ENCODE measurements around the gene TTC34. TPM values are rescaled to one million over a fixed set of nuclear protein-coding genes. Genes with fewer than 3 reads are reported as not detected.
A peak's percentile ranks its signal among the peaks of the same experiment; 100 is the strongest.

TTC34 gene
- total RNA-seq, 1 experiment from 2014 or later: 0.79 TPM

DNA sequence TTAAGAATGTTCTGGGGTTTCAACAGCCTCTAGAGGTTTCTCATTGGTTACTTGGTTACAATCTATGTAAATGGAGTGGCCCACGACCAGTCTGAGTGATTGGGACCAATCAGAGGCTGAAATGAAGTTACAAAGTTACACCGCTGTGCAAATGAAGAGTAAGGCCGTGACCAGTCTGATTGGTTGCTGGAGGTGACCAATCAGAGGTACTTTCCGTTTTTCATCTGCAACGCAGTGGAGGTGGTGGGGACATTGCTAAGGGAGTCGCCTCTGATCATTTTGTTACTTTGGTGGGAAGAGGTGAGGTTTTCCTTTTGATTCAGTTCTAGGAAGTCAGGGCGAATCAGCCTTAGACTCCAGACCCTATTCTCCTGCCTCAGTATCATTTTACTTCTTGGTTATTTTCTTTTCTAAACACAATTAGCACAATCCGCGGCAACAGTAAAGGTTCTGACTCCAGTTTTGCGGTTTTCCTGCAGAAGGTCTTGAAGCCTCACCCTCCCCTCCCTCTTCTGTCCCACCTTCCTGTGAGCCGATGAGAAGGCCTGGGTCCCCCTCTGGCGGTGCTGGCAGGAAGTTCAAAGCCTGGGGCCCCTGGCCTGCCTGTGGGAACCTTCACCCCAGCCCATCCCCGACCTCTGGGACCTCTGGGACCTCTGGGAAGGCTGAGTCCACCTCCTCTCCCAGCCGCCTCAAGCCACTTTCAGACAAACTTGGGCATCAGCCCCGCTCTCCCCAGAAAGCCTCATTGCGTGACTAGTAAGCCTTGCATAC lies 38.7 kb upstream of the TTC34 start:
- no peaks in the 10 kb centered on the region for H3K4me1 ChIP-seq
- peak in 1 of 2 experiments; percentile 6 for DNase-seq
- no peaks in the 10 kb centered on the region for H3K36me3 ChIP-seq (ENCODE audit: control insufficient read depth, insufficient read depth, low read length)
- no peaks in the 10 kb centered on the region for H3K36me3 Mint-ChIP-seq (ENCODE audit: insufficient read depth, unreplicated experiment)
- BruUV-seq (replicated peaks): no TSS peak
- H3K9me3 ChIP-seq: no peaks in the 10 kb centered on the region
- no peaks in the 10 kb centered on the region for H3K27me3 ChIP-seq (replicated peaks; ENCODE audit: control insufficient read depth, insufficient read depth, low read length)
- CTCF ChIA-PET: no interaction called here
- TF ChIP-seq, protein P1, sequence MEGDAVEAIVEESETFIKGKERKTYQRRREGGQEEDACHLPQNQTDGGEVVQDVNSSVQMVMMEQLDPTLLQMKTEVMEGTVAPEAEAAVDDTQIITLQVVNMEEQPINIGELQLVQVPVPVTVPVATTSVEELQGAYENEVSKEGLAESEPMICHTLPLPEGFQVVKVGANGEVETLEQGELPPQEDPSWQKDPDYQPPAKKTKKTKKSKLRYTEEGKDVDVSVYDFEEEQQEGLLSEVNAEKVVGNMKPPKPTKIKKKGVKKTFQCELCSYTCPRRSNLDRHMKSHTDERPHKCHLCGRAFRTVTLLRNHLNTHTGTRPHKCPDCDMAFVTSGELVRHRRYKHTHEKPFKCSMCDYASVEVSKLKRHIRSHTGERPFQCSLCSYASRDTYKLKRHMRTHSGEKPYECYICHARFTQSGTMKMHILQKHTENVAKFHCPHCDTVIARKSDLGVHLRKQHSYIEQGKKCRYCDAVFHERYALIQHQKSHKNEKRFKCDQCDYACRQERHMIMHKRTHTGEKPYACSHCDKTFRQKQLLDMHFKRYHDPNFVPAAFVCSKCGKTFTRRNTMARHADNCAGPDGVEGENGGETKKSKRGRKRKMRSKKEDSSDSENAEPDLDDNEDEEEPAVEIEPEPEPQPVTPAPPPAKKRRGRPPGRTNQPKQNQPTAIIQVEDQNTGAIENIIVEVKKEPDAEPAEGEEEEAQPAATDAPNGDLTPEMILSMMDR (IDR thresholded peaks at IDR 0.05; ENCODE audit: insufficient read depth in 1 of 2, low read depth in 1 of 2, low read length in 1 of 2, severe bottlenecking in 1 of 2, unreplicated experiment in 1 of 2): no peak
- POLR2A ChIA-PET: no interaction called here
- no peak overlapping the region for H3K4me3 ChIP-seq (ENCODE audit: low read depth, low read length)
- H3K9me3 Mint-ChIP-seq (ENCODE audit: unreplicated experiment): peaks cover 10% of the 10 kb centered on the region
- no peak overlapping the region for H3K4me3 Mint-ChIP-seq (ENCODE audit: unreplicated experiment)
- intact Hi-C loops (cut with micrococcal nuclease; ENCODE audit: unreplicated experiment): no loop called here
- no peaks in the 10 kb centered on the region for H3K4me1 Mint-ChIP-seq (ENCODE audit: low read depth, unreplicated experiment)
- H3K27ac Mint-ChIP-seq (ENCODE audit: unreplicated experiment): no peak overlapping the region
- H3K27me3 Mint-ChIP-seq (ENCODE audit: insufficient read depth, unreplicated experiment): peaks cover 19% of the 10 kb centered on the region

DNA sequence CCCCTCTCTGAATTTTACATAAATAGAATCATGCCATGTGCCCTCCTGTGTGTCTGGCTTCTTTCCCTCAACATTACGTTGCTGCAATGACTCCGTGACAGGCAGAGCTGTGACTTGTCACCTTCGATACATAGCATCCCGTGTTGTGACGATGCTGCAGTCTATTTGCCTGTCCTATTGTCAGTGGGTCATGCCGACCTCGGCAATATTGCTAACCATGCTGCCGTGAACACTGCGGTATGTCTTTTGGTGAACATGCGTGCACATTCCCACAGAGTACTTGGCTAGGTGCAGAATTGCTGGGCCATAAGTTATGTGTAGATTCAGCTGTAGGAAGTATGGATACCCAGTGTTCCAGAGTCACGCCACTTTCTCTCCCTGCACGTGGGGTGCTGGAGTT lies 36.3 kb upstream of the TTC34 start:
- Histone ChIP-seq H3K36me3 (ENCODE audit: control insufficient read depth, insufficient read depth, low read length) (no peaks in the 10 kb centered on the region), H3K4me3 (ENCODE audit: low read depth, low read length) (no peak overlapping the region), H3K4me1 (no peaks in the 10 kb centered on the region), H3K9me3 (no peaks in the 10 kb centered on the region), H3K27me3 (replicated peaks; ENCODE audit: control insufficient read depth, insufficient read depth, low read length) (no peaks in the 10 kb centered on the region)
- BruUV-seq (replicated peaks): no TSS peak
- Mint-ChIP-seq H3K27me3 (ENCODE audit: insufficient read depth, unreplicated experiment) (peaks cover 16% of the 10 kb centered on the region), H3K4me1 (ENCODE audit: low read depth, unreplicated experiment) (no peaks in the 10 kb centered on the region), H3K4me3 (ENCODE audit: unreplicated experiment) (no peak overlapping the region), H3K9me3 (ENCODE audit: unreplicated experiment) (no peaks in the 10 kb centered on the region), H3K27ac (ENCODE audit: unreplicated experiment) (no peak overlapping the region), H3K36me3 (ENCODE audit: insufficient read depth, unreplicated experiment) (no peaks in the 10 kb centered on the region)
- ChIA-PET CTCF (no interaction called here), POLR2A (no interaction called here)
- TF ChIP-seq, protein P1 (IDR thresholded peaks at IDR 0.05; ENCODE audit: insufficient read depth in 1 of 2, low read depth in 1 of 2, low read length in 1 of 2, severe bottlenecking in 1 of 2, unreplicated experiment in 1 of 2): no peak
- DNase-seq: no peak
- intact Hi-C loops (cut with micrococcal nuclease; ENCODE audit: unreplicated experiment): no loop called here

DNA sequence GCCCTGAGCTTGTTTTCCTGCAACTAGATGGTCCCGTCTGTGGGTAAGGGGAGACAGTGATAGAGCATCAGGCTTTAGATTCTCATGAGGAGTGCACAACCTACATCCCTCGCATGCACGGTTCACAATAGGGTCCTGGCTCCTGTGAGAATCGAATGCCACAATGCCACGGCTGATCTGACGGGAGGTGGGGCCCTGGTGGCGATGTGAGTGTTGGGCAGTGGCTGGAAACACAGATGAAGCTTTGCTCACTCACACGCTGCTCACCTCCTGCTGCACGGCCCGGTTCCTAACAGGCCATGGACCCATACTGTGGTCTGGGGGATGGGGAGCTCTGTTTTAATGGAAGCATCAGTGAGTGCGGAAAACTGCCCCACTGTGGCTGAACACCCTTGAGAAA lies 35.8 kb upstream of the TTC34 start:
- H3K9me3 Mint-ChIP-seq (ENCODE audit: unreplicated experiment): no peaks in the 10 kb centered on the region
- H3K4me1 Mint-ChIP-seq (ENCODE audit: low read depth, unreplicated experiment): no peaks in the 10 kb centered on the region
- H3K4me3 Mint-ChIP-seq (ENCODE audit: unreplicated experiment): no peak overlapping the region
- DNase-seq: no peak
- ChIA-PET CTCF (no interaction called here), POLR2A (no interaction called here)
- Histone ChIP-seq H3K36me3 (ENCODE audit: control insufficient read depth, insufficient read depth, low read length) (no peaks in the 10 kb centered on the region), H3K4me3 (ENCODE audit: low read depth, low read length) (no peak overlapping the region), H3K27me3 (replicated peaks; ENCODE audit: control insufficient read depth, insufficient read depth, low read length) (no peaks in the 10 kb centered on the region), H3K4me1 (no peaks in the 10 kb centered on the region), H3K9me3 (no peaks in the 10 kb centered on the region)
- H3K36me3 Mint-ChIP-seq (ENCODE audit: insufficient read depth, unreplicated experiment): no peaks in the 10 kb centered on the region
- no peak overlapping the region for H3K27ac Mint-ChIP-seq (ENCODE audit: unreplicated experiment)
- intact Hi-C loops (cut with micrococcal nuclease; ENCODE audit: unreplicated experiment): no loop called here
- peaks cover 13% of the 10 kb centered on the region for H3K27me3 Mint-ChIP-seq (ENCODE audit: insufficient read depth, unreplicated experiment)
- no TSS peak for BruUV-seq (replicated peaks)
- TF ChIP-seq, protein P1 (IDR thresholded peaks at IDR 0.05; ENCODE audit: insufficient read depth in 1 of 2, low read depth in 1 of 2, low read length in 1 of 2, severe bottlenecking in 1 of 2, unreplicated experiment in 1 of 2): no peak
